Endothelial cell (in vitro differentiated cells): ENCODE results near the gene GPR37L1. TPM values are rescaled to one million over a fixed set of nuclear protein-coding genes. Genes with fewer than 3 reads are reported as not detected.

Experiments
- DNase-seq: peaks from one replicate; pipeline ENCODE4 v3.0.0; 2021; ENCODE audit warnings: low spot score
- H3K27ac Mint-ChIP-seq: one replicate; pipeline ENCODE4 v1.8.0; 2021; ENCODE audit warnings: mixed read lengths, inconsistent platforms; ENCODE audit not compliant: unreplicated experiment
- H3K27me3 Mint-ChIP-seq: one replicate; pipeline ENCODE4 v1.8.0; 2021; ENCODE audit warnings: mild to moderate bottlenecking, moderate library complexity, mixed read lengths, inconsistent platforms; ENCODE audit not compliant: unreplicated experiment
- H3K36me3 Mint-ChIP-seq: one replicate; pipeline ENCODE4 v1.8.0; 2021; ENCODE audit warnings: mild to moderate bottlenecking, low read depth, mixed read lengths, inconsistent platforms; ENCODE audit not compliant: unreplicated experiment
- H3K4me1 Mint-ChIP-seq: one replicate; pipeline ENCODE4 v1.8.0; 2021; ENCODE audit warnings: mild to moderate bottlenecking, mixed read lengths, inconsistent platforms; ENCODE audit not compliant: unreplicated experiment
- H3K4me3 Mint-ChIP-seq: one replicate; pipeline ENCODE4 v1.8.0; 2021; ENCODE audit warnings: mild to moderate bottlenecking, mixed read lengths, inconsistent platforms; ENCODE audit not compliant: unreplicated experiment
- H3K9me3 Mint-ChIP-seq: one replicate; pipeline ENCODE4 v1.8.0; 2021; ENCODE audit warnings: mixed read lengths, inconsistent platforms; ENCODE audit not compliant: unreplicated experiment
- CTCF ChIP-seq: fragments of 200-600 bp; sonication (generic); IDR thresholded peaks from one replicate; pipeline ENCODE4 v1.5.0; 2021; ENCODE audit warnings: antibody characterized with exemption; ENCODE audit not compliant: unreplicated experiment
- total RNA-seq: library from RNA; stranded (reverse); fragmentation: NEBNext Ultra II Directional; extraction: Animal tissue kit (Norgen Biotek cat#: 25700); gene quantifications from one replicate; pipeline ENCODE4 v1.2.1, GENCODE V29; 2021; ENCODE audit not compliant: unreplicated experiment

GPR37L1 gene
- total RNA-seq, 1 donor from 2014 or later: not detected

- no peak overlapping the region for H3K4me3 Mint-ChIP-seq
- H3K36me3 Mint-ChIP-seq: no peaks in the 10 kb centered on the region
- no peak overlapping the region for H3K27ac Mint-ChIP-seq
- no peak for DNase-seq
- H3K9me3 Mint-ChIP-seq: no peaks in the 10 kb centered on the region
- peaks cover 15% of the 10 kb centered on the region for H3K4me1 Mint-ChIP-seq
- TF ChIP-seq CTCF: no peak
- peaks cover 10% of the 10 kb centered on the region for H3K27me3 Mint-ChIP-seq
Measured at GRCh38 chr1:202125611-202126010, 2.9 kb downstream of the GPR37L1 start.

- Mint-ChIP-seq H3K27ac (no peak overlapping the region), H3K27me3 (peaks cover 10% of the 10 kb centered on the region), H3K4me1 (peaks cover 15% of the 10 kb centered on the region), H3K36me3 (no peaks in the 10 kb centered on the region), H3K4me3 (no peak overlapping the region), H3K9me3 (no peaks in the 10 kb centered on the region)
- no peak for TF ChIP-seq CTCF
- DNase-seq: no peak
Measured at GRCh38 chr1:202126426-202126825, 3.7 kb downstream of the GPR37L1 start.

GRCh38 chr1:202127061-202127460 is 4.3 kb downstream of the GPR37L1 start:
- peaks cover 15% of the 10 kb centered on the region for H3K4me1 Mint-ChIP-seq
- H3K27ac Mint-ChIP-seq: no peak overlapping the region
- DNase-seq: no peak
- H3K9me3 Mint-ChIP-seq: no peaks in the 10 kb centered on the region
- TF ChIP-seq CTCF: no peak
- no peaks in the 10 kb centered on the region for H3K36me3 Mint-ChIP-seq
- peaks cover 7% of the 10 kb centered on the region for H3K27me3 Mint-ChIP-seq
- H3K4me3 Mint-ChIP-seq: no peak overlapping the region

- no peak for TF ChIP-seq CTCF
- no peak overlapping the region for H3K4me3 Mint-ChIP-seq
- H3K4me1 Mint-ChIP-seq: peaks cover 15% of the 10 kb centered on the region
- H3K9me3 Mint-ChIP-seq: no peaks in the 10 kb centered on the region
- H3K27me3 Mint-ChIP-seq: peaks cover 7% of the 10 kb centered on the region
- H3K36me3 Mint-ChIP-seq: peaks cover 6% of the 10 kb centered on the region
- DNase-seq: no peak
- H3K27ac Mint-ChIP-seq: no peak overlapping the region
Measured at GRCh38 chr1:202127836-202128622, 5.3 kb downstream of the GPR37L1 start.
